ENCODE data around the gene CACNA1H.

The CACNA1H gene

GRCh38 chr16:1154291-1154886 lies 1.5 kb downstream of the CACNA1H start:
- Histone ChIP-seq H3K9me3 (ENCODE audit: control insufficient read depth, insufficient read depth, low read length) (no peaks in the 10 kb centered on the region), H3K4me1 (ENCODE audit: control insufficient read depth, low read length) (no peaks in the 10 kb centered on the region), H3K4me2 (ENCODE audit: low read length) (no peak overlapping the region), H4K20me1 (ENCODE audit: control insufficient read depth, insufficient read depth, low read depth, low read length) (no peaks in the 10 kb centered on the region), H3K27ac (ENCODE audit: low read depth, low read length) (no peak overlapping the region), H3K27me3 (ENCODE audit: control insufficient read depth, low read length) (no peaks in the 10 kb centered on the region), H3F3A (ENCODE audit: control insufficient read depth, insufficient read depth) (no peaks in the 10 kb centered on the region), H3K9me2 (replicated peaks; ENCODE audit: control insufficient read depth, low read length) (no peaks in the 10 kb centered on the region), H3K36me3 (ENCODE audit: control insufficient read depth, low read length) (no peaks in the 10 kb centered on the region), H3K4me3 (ENCODE audit: low read length) (no peak overlapping the region), H3K79me2 (ENCODE audit: control insufficient read depth, low read length) (no peaks in the 10 kb centered on the region)
- TF ChIP-seq, protein P1, sequence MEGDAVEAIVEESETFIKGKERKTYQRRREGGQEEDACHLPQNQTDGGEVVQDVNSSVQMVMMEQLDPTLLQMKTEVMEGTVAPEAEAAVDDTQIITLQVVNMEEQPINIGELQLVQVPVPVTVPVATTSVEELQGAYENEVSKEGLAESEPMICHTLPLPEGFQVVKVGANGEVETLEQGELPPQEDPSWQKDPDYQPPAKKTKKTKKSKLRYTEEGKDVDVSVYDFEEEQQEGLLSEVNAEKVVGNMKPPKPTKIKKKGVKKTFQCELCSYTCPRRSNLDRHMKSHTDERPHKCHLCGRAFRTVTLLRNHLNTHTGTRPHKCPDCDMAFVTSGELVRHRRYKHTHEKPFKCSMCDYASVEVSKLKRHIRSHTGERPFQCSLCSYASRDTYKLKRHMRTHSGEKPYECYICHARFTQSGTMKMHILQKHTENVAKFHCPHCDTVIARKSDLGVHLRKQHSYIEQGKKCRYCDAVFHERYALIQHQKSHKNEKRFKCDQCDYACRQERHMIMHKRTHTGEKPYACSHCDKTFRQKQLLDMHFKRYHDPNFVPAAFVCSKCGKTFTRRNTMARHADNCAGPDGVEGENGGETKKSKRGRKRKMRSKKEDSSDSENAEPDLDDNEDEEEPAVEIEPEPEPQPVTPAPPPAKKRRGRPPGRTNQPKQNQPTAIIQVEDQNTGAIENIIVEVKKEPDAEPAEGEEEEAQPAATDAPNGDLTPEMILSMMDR (IDR thresholded peaks at IDR 0.05; ENCODE audit: low read depth, low read length, poor library complexity, severe bottlenecking): no peak
- no peak for TF ChIP-seq EZH2phosphoT487 (IDR thresholded peaks at IDR 0.05; ENCODE audit: borderline replicate concordance, low read length)

- no peaks in the 10 kb centered on the region for H3K9me3 ChIP-seq (ENCODE audit: control insufficient read depth, insufficient read depth, low read length)
- TF ChIP-seq, protein P1 (IDR thresholded peaks at IDR 0.05; ENCODE audit: low read depth, low read length, poor library complexity, severe bottlenecking): no peak
- no peak for TF ChIP-seq EZH2phosphoT487 (IDR thresholded peaks at IDR 0.05; ENCODE audit: borderline replicate concordance, low read length)
- no peaks in the 10 kb centered on the region for H3F3A ChIP-seq (ENCODE audit: control insufficient read depth, insufficient read depth)
- no peaks in the 10 kb centered on the region for H3K79me2 ChIP-seq (ENCODE audit: control insufficient read depth, low read length)
- H3K4me2 ChIP-seq (ENCODE audit: low read length): no peak overlapping the region
- no peaks in the 10 kb centered on the region for H3K9me2 ChIP-seq (replicated peaks; ENCODE audit: control insufficient read depth, low read length)
- no peaks in the 10 kb centered on the region for H3K27me3 ChIP-seq (ENCODE audit: control insufficient read depth, low read length)
- H3K27ac ChIP-seq (ENCODE audit: low read depth, low read length): no peak overlapping the region
- H3K4me3 ChIP-seq (ENCODE audit: low read length): no peak overlapping the region
- H4K20me1 ChIP-seq (ENCODE audit: control insufficient read depth, insufficient read depth, low read depth, low read length): no peaks in the 10 kb centered on the region
- no peaks in the 10 kb centered on the region for H3K4me1 ChIP-seq (ENCODE audit: control insufficient read depth, low read length)
- H3K36me3 ChIP-seq (ENCODE audit: control insufficient read depth, low read length): no peaks in the 10 kb centered on the region
These were observed 2.0 kb downstream of the CACNA1H start for GRCh38 chr16:1154887-1155331.

DNA sequence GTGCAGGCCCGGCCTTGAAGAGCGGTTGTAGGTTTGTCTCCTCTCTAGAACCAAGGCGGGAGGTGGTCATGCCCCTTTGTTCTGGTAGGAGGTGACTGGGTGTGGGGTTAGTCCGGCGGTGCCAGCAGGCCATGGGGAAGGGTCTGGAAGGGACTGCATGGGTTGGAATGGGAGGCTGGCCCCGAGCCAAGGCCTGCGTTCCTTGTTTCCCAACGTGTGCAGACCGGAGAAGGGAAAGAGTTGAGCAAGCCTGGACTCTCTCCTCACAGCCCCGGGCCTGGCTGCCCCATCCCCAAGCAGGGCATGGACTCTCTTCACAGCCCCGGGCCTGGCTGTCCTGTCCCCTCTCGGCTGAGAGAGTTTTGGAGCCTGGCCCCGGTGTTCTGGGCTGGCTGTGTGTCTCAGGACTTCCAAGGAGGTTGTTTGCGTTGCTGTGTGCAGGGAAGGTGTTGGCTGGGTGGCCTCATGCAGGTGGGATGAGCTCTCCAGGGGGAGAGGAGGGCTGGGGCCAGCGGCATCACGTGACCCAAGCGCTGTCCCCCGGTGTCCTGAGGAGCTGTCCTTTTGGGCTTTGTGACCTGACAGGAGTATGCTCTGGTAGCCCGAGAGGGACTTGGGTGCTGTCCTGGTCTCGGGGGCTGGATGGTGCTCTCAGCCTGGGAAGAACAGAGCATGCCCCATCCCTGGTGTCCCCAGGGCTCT lies 2.6 kb downstream of the CACNA1H start:
- no peak for TF ChIP-seq EZH2phosphoT487 (IDR thresholded peaks at IDR 0.05; ENCODE audit: borderline replicate concordance, low read length)
- TF ChIP-seq, protein P1 (IDR thresholded peaks at IDR 0.05; ENCODE audit: low read depth, low read length, poor library complexity, severe bottlenecking): no peak
- Histone ChIP-seq H3K27me3 (ENCODE audit: control insufficient read depth, low read length) (no peaks in the 10 kb centered on the region), H3K4me2 (ENCODE audit: low read length) (no peak overlapping the region), H3K79me2 (ENCODE audit: control insufficient read depth, low read length) (no peaks in the 10 kb centered on the region), H3F3A (ENCODE audit: control insufficient read depth, insufficient read depth) (no peaks in the 10 kb centered on the region), H3K9me3 (ENCODE audit: control insufficient read depth, insufficient read depth, low read length) (no peaks in the 10 kb centered on the region), H3K27ac (ENCODE audit: low read depth, low read length) (no peak overlapping the region), H3K4me3 (ENCODE audit: low read length) (no peak overlapping the region), H3K9me2 (replicated peaks; ENCODE audit: control insufficient read depth, low read length) (no peaks in the 10 kb centered on the region), H3K36me3 (ENCODE audit: control insufficient read depth, low read length) (no peaks in the 10 kb centered on the region), H4K20me1 (ENCODE audit: control insufficient read depth, insufficient read depth, low read depth, low read length) (no peaks in the 10 kb centered on the region), H3K4me1 (ENCODE audit: control insufficient read depth, low read length) (no peaks in the 10 kb centered on the region)

All from DOHH2 (cell line).